T-helper 17 cell (primary cell): ENCODE data around the gene NDNF. TPM values are rescaled to one million over a fixed set of nuclear protein-coding genes. Genes with fewer than 3 reads are reported as not detected.

Experiments used
- ATAC-seq: fragments of 150-1000 bp; cut with Tn5 transposase; 2 replicates; pipeline ENCODE4 v1.10.0; 2021; ENCODE audit warnings: mild to moderate bottlenecking, moderate library complexity
- DNase-seq, 3 donors: peaks; one replicate each; pipeline versions ENCODE4 v3.0.0 to v3.0.0-alpha.2; 2020 to 2021
- H3K9me3 ChIP-seq: one replicate; pipeline ENCODE4 v1.7.0; 2013; ENCODE audit warnings: low read length, mild to moderate bottlenecking; ENCODE audit not compliant: control insufficient read depth, poor library complexity, severe bottlenecking
- H3K27ac Mint-ChIP-seq: one replicate; pipeline ENCODE4 v1.8.0; 2022; ENCODE audit warnings: mild to moderate bottlenecking, moderate library complexity, mixed read lengths
- H3K27me3 Mint-ChIP-seq: one replicate; pipeline ENCODE4 v1.8.0; 2022; ENCODE audit warnings: mixed read lengths
- H3K36me3 Mint-ChIP-seq: one replicate; pipeline ENCODE4 v1.8.0; 2022; ENCODE audit warnings: low read depth, mixed read lengths
- H3K4me1 Mint-ChIP-seq: one replicate; pipeline ENCODE4 v1.8.0; 2022; ENCODE audit warnings: mild to moderate bottlenecking, mixed read lengths
- H3K4me3 Mint-ChIP-seq: one replicate; pipeline ENCODE4 v1.8.0; 2022; ENCODE audit warnings: mild to moderate bottlenecking, moderate library complexity, mixed read lengths
- total RNA-seq, 4 donors: library from RNA in 2 of 4; stranded (reverse) in 2 of 4; gene quantifications; one replicate each; pipeline ENCODE4 v1.2.3 and lab custom pipeline; 2022 to 2026

The NDNF gene
- total RNA-seq, 2 donors from 2014 or later, result not detected

- DNase-seq (no peak), ATAC-seq (no peak)
- Mint-ChIP-seq H3K36me3 (no peaks in the 10 kb centered on the region), H3K4me1 (peaks cover 2% of the 10 kb centered on the region), H3K4me3 (no peak overlapping the region), H3K27me3 (peaks cover 41% of the 10 kb centered on the region), H3K27ac (no peak overlapping the region)
- no peaks in the 10 kb centered on the region for H3K9me3 ChIP-seq
Observed at GRCh38 chr4:121061861-121062260, 10.5 kb downstream of the NDNF start.

GRCh38 chr4:121061215-121061614, 11.1 kb downstream of the NDNF start:
- H3K9me3 ChIP-seq, result no peaks in the 10 kb centered on the region
- H3K4me3 Mint-ChIP-seq, result no peak overlapping the region
- no peak overlapping the region for H3K27ac Mint-ChIP-seq
- no peaks in the 10 kb centered on the region for H3K36me3 Mint-ChIP-seq
- no peak for ATAC-seq
- peaks cover 47% of the 10 kb centered on the region for H3K27me3 Mint-ChIP-seq
- DNase-seq, result no peak
- H3K4me1 Mint-ChIP-seq, result peaks cover 2% of the 10 kb centered on the region

GRCh38 chr4:121057466-121057922, 14.8 kb downstream of the NDNF start:
- no peak for DNase-seq
- Mint-ChIP-seq H3K27ac (no peak overlapping the region), H3K4me3 (no peak overlapping the region), H3K36me3 (peaks cover 2% of the 10 kb centered on the region), H3K4me1 (peaks cover 2% of the 10 kb centered on the region), H3K27me3 (peaks cover 59% of the 10 kb centered on the region)
- H3K9me3 ChIP-seq, result no peaks in the 10 kb centered on the region
- no peak for ATAC-seq

- peaks cover 2% of the 10 kb centered on the region for H3K36me3 Mint-ChIP-seq
- H3K9me3 ChIP-seq, result no peaks in the 10 kb centered on the region
- no peak overlapping the region for H3K27ac Mint-ChIP-seq
- DNase-seq, result no peak
- no peak overlapping the region for H3K4me3 Mint-ChIP-seq
- no peak for ATAC-seq
- peaks cover 64% of the 10 kb centered on the region for H3K27me3 Mint-ChIP-seq
- no peaks in the 10 kb centered on the region for H3K4me1 Mint-ChIP-seq
Observed at GRCh38 chr4:121056066-121056465, 16.3 kb downstream of the NDNF start.

GRCh38 chr4:121054373-121054772, 18.0 kb downstream of the NDNF start:
- Mint-ChIP-seq H3K36me3 (peaks cover 2% of the 10 kb centered on the region), H3K4me3 (no peak overlapping the region), H3K27ac (no peak overlapping the region), H3K4me1 (no peaks in the 10 kb centered on the region), H3K27me3 (peaks cover 51% of the 10 kb centered on the region)
- ATAC-seq (no peak), DNase-seq (no peak)
- no peaks in the 10 kb centered on the region for H3K9me3 ChIP-seq

- Mint-ChIP-seq H3K4me3 (no peak overlapping the region), H3K4me1 (no peaks in the 10 kb centered on the region), H3K27ac (no peak overlapping the region), H3K36me3 (peaks cover 2% of the 10 kb centered on the region), H3K27me3 (peaks cover 46% of the 10 kb centered on the region)
- DNase-seq (no peak), ATAC-seq (no peak)
- no peaks in the 10 kb centered on the region for H3K9me3 ChIP-seq
Observed at GRCh38 chr4:121053601-121054143, 18.7 kb downstream of the NDNF start.

GRCh38 chr4:121050300-121050699, 22.0 kb downstream of the NDNF start:
- H3K4me1 Mint-ChIP-seq, result no peaks in the 10 kb centered on the region
- H3K36me3 Mint-ChIP-seq, result peaks cover 2% of the 10 kb centered on the region
- H3K27me3 Mint-ChIP-seq, result peaks cover 17% of the 10 kb centered on the region
- H3K9me3 ChIP-seq, result no peaks in the 10 kb centered on the region
- ATAC-seq, result no peak
- no peak for DNase-seq
- H3K4me3 Mint-ChIP-seq, result no peak overlapping the region
- no peak overlapping the region for H3K27ac Mint-ChIP-seq

GRCh38 chr4:121049072-121049599, 23.2 kb downstream of the NDNF start:
- no peaks in the 10 kb centered on the region for H3K9me3 ChIP-seq
- no peak overlapping the region for H3K4me3 Mint-ChIP-seq
- DNase-seq (no peak), ATAC-seq (no peak)
- peaks cover 13% of the 10 kb centered on the region for H3K27me3 Mint-ChIP-seq
- H3K4me1 Mint-ChIP-seq, result no peaks in the 10 kb centered on the region
- no peaks in the 10 kb centered on the region for H3K36me3 Mint-ChIP-seq
- no peak overlapping the region for H3K27ac Mint-ChIP-seq

- Mint-ChIP-seq H3K36me3 (no peaks in the 10 kb centered on the region), H3K27me3 (peaks cover 17% of the 10 kb centered on the region), H3K4me1 (no peaks in the 10 kb centered on the region), H3K27ac (no peak overlapping the region), H3K4me3 (no peak overlapping the region)
- ATAC-seq (no peak), DNase-seq (no peak)
- no peaks in the 10 kb centered on the region for H3K9me3 ChIP-seq
Observed at GRCh38 chr4:121048165-121048564, 24.2 kb downstream of the NDNF start.

- Mint-ChIP-seq H3K4me1 (peaks cover 12% of the 10 kb centered on the region), H3K27me3 (peaks cover 31% of the 10 kb centered on the region), H3K36me3 (no peaks in the 10 kb centered on the region), H3K4me3 (no peak overlapping the region), H3K27ac (no peak overlapping the region)
- no peaks in the 10 kb centered on the region for H3K9me3 ChIP-seq
- peak; percentile 72 for ATAC-seq
- DNase-seq, result no peak
Observed at GRCh38 chr4:121041307-121042090, 30.8 kb downstream of the NDNF start.

- DNase-seq (no peak), ATAC-seq (no peak)
- H3K36me3 Mint-ChIP-seq, result peaks cover 3% of the 10 kb centered on the region
- peaks cover 13% of the 10 kb centered on the region for H3K27me3 Mint-ChIP-seq
- H3K4me1 Mint-ChIP-seq, result no peaks in the 10 kb centered on the region
- H3K4me3 Mint-ChIP-seq, result no peak overlapping the region
- no peak overlapping the region for H3K27ac Mint-ChIP-seq
- H3K9me3 ChIP-seq, result no peaks in the 10 kb centered on the region
Observed at GRCh38 chr4:121034017-121034416, 38.3 kb downstream of the NDNF start.

- no peak overlapping the region for H3K27ac Mint-ChIP-seq
- H3K36me3 Mint-ChIP-seq, result peaks cover 3% of the 10 kb centered on the region
- DNase-seq, result no peak
- no peak for ATAC-seq
- H3K9me3 ChIP-seq, result no peaks in the 10 kb centered on the region
- H3K4me1 Mint-ChIP-seq, result no peaks in the 10 kb centered on the region
- H3K4me3 Mint-ChIP-seq, result no peak overlapping the region
- peaks cover 8% of the 10 kb centered on the region for H3K27me3 Mint-ChIP-seq
Observed at GRCh38 chr4:121030711-121031110, 41.6 kb downstream of the NDNF start.

- DNase-seq (no peak), ATAC-seq (no peak)
- Mint-ChIP-seq H3K36me3 (peaks cover 3% of the 10 kb centered on the region), H3K4me3 (no peak overlapping the region), H3K4me1 (no peaks in the 10 kb centered on the region), H3K27me3 (peaks cover 12% of the 10 kb centered on the region), H3K27ac (no peak overlapping the region)
- H3K9me3 ChIP-seq, result no peaks in the 10 kb centered on the region
Observed at GRCh38 chr4:121030131-121030530, 42.2 kb downstream of the NDNF start.

- no peak overlapping the region for H3K4me3 Mint-ChIP-seq
- peaks cover 6% of the 10 kb centered on the region for H3K36me3 Mint-ChIP-seq
- no peak for DNase-seq
- H3K9me3 ChIP-seq, result no peaks in the 10 kb centered on the region
- H3K27me3 Mint-ChIP-seq, result peaks cover 31% of the 10 kb centered on the region
- ATAC-seq, result no peak
- no peaks in the 10 kb centered on the region for H3K4me1 Mint-ChIP-seq
- H3K27ac Mint-ChIP-seq, result no peak overlapping the region
Observed at GRCh38 chr4:121026034-121026433, 46.3 kb downstream of the NDNF start.
